AG08395 (cell line): ENCODE data around the gene SOD1.

Source experiments
- DNase-seq: peaks from one replicate; pipeline ENCODE4 v3.0.0; 2012; ENCODE audit warnings: mixed read lengths, low spot score

The SOD1 gene

DNA sequence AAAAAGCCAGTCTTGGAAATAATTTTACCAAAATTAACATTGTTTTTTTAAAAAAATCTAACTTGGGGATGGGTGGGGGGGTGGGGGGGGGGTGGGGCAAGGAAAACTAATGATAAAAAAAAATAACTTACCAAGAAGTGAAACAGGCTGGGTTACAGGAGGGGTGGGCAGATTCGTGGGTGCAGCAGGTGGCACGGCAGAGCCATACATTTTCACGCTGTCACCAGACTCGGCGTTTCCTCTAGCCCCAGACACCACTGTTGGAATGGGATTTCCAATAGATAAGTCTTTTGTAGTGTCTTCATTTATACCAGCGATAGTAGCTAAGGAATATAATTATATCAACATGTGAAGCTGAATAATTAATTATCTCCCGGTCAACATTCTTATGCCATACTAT is 25.4 kb downstream of the SOD1 start:
- no peak for DNase-seq

DNA sequence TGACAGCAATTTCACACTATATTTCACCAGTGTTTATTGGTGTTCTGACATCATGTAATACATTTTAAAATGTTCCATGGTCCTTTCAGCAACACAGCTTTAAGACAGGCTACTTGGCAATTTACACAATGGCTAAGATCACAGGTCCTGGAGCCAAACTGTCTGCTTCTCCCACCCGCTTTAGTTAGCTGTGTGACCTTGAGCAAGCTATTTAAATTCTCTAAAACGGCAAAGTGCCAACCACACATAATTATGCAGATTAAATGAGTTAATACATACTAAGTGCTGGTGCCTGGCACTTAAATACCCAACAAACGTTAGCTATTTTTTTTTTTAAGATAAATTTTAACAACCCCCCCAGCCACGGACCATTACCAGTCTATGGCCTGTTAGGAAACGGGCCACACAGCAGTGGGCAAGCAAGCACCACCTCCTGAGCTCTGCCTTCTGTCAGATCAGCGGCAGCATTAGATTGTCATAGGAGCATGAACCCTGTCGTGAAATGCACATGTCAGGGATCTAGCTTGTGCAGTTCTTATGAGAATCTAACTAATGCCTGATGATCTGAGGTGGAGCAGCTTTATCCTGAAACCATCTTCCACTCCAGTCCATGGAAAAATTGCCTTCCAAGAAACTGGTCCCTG is 26.9 kb downstream of the SOD1 start:
- no peak for DNase-seq

GRCh38 chr21:31687108-31687507 is 27.6 kb downstream of the SOD1 start:
- DNase-seq, result no peak

DNA sequence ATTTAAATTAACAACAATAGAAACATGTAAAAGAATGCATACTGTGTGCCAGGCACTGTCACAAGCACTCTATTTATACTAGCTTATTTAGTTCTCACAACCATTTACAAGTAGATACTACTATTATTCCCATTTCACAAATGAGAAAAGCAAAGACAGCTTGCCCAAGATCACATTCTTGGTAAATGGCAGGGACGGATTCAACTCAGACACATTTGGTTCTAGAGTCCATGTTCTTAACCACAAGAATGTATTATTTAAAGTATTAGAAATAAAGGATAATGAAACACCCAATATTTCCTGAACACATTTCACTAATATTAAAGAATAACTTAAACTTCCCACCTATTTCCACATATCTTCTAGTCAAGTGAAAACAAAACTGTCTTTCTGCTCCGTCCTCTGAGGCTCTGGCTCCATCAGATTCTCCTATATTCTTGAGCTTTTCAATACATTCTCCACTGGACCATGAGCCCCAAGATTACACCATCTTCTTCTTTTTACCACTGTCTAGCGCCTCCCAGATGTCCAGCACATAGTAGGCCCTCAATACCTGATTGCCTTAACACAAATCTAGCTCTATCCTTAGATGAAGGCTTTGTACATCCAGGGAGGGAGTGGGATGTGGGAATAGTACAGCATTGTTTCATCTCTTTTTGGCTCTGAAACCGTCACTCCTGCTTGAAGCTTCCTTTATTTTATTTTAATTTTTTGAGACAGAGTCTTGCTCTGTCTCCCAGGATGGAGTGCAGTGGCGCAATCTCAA is 29.3 kb downstream of the SOD1 start:
- DNase-seq, result no peak

DNA sequence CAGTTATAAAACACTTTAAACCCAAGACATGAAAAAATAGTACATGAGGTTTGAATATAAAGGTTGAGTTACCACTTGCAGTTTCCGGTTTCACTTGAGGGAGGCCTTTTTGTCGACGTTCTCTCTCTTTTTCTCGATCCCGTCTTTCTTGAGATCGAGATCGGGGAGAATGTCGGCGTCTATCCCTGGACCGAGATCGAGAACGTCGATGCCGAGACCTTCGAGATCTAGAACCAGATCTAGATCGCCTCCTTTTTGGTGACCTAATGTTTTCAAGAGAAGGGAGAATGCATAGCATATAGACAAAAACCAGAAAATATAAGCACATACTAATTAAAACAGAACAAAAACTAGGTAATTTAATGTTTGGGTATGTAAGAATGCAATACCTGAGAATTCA is 33.7 kb downstream of the SOD1 start:
- DNase-seq, result no peak

GRCh38 chr21:31696424-31696823 is 36.9 kb downstream of the SOD1 start:
- DNase-seq, result no peak

- DNase-seq, result no peak
Observed at GRCh38 chr21:31698461-31698860, 39.0 kb downstream of the SOD1 start.

DNA sequence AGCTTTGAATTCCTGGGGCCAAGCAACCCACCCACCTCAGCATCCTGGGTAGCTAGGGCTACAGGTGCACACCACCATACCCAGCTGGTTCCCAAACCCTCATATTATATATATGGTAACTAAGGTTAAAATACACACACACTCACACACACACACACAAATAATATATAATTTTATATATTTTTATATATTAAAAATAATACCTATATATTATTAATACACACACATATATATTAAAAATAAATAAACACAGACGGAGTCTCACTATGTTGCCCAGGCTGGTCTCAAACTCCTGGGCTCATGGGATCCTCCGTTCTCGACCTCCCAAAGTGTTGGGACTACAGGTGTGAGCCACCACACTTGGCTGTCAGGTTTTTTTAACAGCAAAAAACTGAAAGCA is 40.5 kb downstream of the SOD1 start:
- DNase-seq, result no peak

DNA sequence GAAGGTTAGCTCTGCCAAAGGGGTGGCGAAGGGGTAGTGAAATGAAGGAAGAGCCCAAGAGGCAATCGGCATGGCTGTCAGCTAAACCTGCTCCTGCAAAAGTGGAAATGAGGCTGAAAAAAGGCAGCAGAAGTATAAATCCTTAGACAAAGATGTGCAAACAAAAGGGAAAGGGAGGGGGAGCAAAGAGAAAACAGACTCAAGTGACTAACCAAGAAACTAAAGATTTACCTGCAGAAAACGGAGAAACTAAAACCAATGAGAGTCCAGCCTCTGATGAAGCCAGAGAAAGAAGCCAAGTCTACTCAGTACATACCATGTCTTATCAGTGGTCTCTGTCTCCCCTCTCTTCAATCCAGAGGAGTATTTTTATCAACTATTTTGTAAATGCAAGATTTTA is 47.1 kb downstream of the SOD1 start:
- no peak for DNase-seq

DNA sequence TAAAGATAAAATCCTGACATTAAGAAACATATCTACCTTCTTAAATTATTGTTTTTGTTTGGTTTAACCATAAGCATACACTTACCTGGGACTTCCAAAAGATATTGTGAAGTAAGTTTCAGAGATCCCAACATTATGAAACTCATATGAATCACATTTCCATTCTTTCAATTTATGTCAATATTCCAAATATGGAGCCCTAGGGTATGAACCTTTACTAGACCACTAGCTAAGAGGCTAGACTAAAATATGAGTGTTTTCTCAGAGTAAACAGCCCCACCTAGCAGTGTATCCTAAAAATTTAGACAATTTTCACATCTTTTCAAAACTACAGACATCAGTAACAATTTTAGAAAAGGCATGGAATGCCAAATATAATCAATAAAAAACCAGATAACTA is 48.0 kb downstream of the SOD1 start:
- no peak for DNase-seq

DNA sequence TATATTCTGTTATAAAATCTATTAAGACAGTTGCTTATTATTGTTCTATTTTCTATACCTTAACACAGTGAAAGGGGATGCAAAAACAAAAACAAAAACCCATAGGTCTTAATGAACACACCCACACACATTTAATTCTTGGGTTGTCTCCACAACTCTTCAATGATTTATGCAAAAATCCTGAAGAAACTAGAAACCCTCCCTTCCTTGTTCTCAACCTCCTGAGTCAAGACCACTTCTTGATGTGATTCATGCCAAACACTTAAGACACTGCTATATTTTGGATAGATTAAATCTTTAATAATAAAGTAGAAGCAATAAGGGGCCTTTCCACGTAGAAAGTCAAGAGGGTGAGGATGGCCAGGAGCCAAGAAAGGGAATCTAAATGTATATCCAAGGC is 49.0 kb downstream of the SOD1 start:
- DNase-seq, result no peak

DNA sequence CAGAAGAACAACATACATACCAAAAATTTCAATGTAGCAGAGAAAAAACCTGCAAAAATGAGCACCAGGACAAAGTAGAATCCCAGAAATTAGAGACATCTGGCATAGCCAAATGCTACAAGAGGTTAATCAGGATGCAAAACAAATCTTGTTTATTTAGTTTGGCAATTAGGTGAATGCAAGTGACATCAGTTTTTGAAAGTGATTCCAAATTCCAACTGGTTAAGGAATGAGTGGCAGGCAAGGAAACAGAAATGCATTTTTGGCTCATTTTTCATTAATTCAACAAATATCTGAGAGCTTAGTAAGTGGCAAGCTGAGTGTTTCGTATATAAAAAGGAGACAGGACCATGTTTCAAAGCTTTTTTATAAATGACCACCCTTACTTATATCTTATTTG is 51.1 kb downstream of the SOD1 start:
- DNase-seq, result peak; percentile 65

GRCh38 chr21:31711326-31711725 is 51.8 kb downstream of the SOD1 start:
- DNase-seq, result no peak

GRCh38 chr21:31711745-31712285 is 52.3 kb downstream of the SOD1 start:
- no peak for DNase-seq

- no peak for DNase-seq
Observed at GRCh38 chr21:31713115-31713514, 53.6 kb downstream of the SOD1 start.

GRCh38 chr21:31713973-31714740 is 54.7 kb downstream of the SOD1 start:
- DNase-seq, result no peak

DNA sequence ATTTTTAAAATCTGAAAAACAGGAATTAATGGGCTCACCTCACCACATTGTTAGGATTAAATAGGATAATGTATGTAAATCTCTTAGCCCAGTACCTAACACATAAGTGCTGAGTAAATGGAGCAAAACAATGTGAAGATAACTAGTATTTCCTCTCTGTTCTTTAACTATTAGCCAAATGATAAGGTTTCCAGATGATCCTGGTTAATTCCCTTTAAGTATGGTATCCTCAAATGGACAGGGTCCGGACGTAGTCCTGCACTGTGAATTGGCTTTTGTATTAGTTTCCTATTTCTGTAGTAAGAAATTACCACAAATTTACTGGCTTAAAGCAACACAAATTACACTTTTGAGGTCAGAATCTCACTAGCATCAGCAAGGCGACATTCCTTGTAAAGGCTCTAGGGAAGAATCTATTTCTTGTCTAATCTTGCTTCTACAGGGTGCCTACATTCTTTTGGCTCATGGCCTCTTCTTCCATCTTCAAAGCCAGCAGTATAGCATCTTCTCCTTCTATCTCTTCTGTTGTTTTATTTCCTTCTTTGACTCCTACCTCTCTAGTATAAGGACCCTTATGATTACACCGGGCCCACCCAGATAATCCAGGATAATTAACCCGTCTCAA is 55.4 kb downstream of the SOD1 start:
- DNase-seq, result no peak

GRCh38 chr21:31716106-31716505 is 56.6 kb downstream of the SOD1 start:
- no peak for DNase-seq
